Activated CD4-positive, CD25-positive, alpha-beta regulatory T cell (primary cell): ENCODE results near the gene STMP1.

Experiments used
- DNase-seq, 4 experiments: peaks; one replicate each; lab custom pipeline; 2025; lab: John Stamatoyannopoulos, UW

Gene STMP1

DNA sequence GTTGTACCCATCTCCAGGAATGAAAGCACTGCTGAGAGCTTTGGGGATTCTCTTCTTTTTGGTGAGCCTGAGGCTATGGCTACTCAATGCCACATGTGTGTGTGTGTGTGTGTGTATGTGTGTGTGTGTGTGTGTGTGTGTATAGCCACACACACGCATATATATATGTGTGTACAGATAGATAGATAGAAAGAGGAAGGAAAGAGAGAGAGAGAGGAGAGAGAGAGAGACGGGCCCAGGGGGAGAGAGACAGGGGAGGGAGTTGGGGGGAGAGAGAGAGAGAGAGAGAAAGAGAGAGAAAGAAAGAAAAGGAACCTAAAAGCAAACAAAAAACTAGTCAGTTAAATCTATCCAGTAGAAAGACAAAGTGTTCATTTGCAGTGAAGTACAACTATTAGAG, 57.4 kb downstream of the STMP1 start:
- no peak for DNase-seq

DNA sequence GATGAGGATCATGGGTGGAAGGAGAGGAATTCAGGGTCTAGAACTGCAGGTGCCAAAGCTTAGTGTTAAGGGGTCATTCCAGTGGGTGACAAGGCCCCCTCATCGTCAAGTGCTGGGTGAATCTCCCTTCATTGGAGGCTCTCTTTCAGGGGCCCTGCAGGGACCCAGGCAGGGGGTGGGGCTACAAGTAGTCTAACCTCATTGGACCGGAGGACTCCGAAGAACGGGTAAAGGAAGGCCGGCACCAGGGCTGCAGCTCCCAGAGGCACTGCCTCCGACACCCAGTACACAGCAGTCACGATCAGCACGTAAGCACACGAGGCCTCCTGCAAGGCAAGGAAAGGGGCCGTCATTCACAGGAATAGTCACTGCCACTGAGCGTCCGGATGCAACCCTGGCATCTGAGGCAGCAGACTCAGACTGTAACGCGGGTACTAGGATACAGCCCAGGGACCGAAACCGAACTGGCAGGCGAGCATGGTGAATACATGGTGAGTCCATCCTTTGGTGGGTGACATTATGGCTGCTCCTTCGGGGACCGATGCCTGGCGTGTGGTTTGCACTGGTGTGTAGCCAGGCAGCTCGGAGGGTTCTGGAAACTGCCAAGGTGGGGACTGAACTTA, 59.0 kb downstream of the STMP1 start:
- DNase-seq: no peak

DNA sequence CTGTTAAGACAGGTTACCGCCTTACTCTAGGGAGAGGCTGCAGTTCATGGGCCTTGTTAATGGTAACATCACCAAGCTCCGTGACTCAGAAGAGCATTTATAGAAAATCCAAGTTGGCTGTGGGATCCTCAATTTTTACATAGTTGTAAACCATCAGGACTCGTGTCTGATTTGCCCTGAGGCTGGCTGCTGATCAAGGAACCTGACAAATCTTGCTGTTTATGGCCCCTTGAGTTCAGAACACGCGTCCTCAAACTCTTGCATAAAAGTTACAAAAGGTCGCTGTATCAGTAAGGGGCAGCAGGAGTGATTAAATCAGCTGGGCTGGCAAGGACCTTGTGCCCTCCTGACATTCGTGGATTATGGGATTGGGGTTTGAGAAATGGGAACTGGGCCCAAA, 61.1 kb downstream of the STMP1 start:
- DNase-seq: no peak
